ENCODE measurements around the gene OTUB2. TPM values are rescaled to one million over a fixed set of nuclear protein-coding genes. Genes with fewer than 3 reads are reported as not detected.
A peak's percentile ranks its signal among the peaks of the same experiment; 100 is the strongest.
"Not testable (repeated sequence)": the region's sequence is repeated elsewhere in the genome, so short reads cannot be mapped to it uniquely, and the experiment has no call there.

Gene OTUB2
- total RNA-seq, 4 donors from 2014 or later, result 2.1 to 10.3 (median 7.4) TPM

DNA sequence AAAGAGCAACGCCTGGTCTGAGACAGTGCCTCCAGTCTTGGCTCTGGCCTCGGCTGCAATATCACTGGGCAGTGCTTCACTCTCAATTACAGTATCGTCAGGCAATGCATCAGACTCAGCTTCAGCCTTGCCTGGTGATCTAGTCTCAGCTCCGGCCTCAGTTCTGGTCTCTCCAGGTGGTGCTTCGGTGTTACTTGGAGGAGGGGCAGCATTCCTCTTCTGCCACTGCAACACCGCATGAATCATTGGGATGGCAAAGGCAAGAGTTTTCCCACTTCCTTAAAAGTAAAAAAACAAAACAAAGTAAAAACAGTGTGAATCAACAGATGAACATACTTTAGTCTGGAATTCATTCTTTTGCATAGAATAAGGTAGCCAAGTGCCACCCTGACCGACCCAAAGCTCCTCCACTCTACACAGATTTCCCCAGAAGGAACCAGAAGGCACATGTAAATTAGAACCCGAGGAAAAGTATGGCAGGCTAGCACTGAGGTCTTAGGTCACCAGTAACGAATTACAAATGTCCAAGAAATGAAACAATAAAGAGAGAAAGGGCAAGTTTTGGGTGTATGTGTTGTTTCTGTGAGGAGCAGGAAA, 36.3 kb downstream of the OTUB2 start:
- peaks cover 26 to 54% (median 35%) of the 10 kb centered on the region in 3 donors for H3K36me3 ChIP-seq
- no peak for DNase-seq

DNA sequence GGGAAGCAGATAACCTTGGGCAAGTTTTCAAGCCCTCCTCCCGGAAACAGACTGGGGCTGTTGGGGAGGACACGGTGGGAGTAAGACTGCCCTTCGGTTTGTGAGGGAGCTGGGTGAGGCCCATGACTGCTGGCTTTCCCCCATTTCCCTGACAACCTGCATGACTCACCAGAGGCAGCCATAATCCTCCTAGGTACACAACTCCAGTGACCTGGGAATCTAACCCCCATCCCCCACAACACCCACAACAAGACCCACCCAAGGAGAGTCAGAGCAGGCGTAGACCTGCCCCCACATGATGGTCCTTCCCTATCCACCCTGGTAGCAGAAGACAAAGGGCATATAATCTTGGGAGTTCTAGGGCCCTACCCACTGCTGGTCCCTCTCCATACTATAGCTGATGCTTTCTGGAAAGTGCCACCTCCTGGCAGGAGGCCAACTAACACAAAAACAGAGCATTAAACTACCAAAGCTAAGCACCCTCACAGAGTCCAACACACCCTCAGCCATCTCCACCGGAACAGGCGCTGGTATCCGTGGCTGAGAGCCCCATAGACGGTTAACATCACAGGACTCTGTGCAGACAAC, 40.0 kb downstream of the OTUB2 start:
- Histone ChIP-seq H3K9me3 (no peaks in the 10 kb centered on the region), H3K4me1 (peaks cover 15 to 53% (median 31%) of the 10 kb centered on the region in 3 donors), H3K27me3 (no peaks in the 10 kb centered on the region), H3K36me3 (peaks cover 14 to 17% (median 14%) of the 10 kb centered on the region in 3 donors), H3K27ac (peak overlapping the region; percentile 74 to 83 (median 76)), H3K4me3 (peak overlapping the region in 1 of 4 donors; percentile 13)
- DNase-seq, result no peak
- TF ChIP-seq, protein P1, sequence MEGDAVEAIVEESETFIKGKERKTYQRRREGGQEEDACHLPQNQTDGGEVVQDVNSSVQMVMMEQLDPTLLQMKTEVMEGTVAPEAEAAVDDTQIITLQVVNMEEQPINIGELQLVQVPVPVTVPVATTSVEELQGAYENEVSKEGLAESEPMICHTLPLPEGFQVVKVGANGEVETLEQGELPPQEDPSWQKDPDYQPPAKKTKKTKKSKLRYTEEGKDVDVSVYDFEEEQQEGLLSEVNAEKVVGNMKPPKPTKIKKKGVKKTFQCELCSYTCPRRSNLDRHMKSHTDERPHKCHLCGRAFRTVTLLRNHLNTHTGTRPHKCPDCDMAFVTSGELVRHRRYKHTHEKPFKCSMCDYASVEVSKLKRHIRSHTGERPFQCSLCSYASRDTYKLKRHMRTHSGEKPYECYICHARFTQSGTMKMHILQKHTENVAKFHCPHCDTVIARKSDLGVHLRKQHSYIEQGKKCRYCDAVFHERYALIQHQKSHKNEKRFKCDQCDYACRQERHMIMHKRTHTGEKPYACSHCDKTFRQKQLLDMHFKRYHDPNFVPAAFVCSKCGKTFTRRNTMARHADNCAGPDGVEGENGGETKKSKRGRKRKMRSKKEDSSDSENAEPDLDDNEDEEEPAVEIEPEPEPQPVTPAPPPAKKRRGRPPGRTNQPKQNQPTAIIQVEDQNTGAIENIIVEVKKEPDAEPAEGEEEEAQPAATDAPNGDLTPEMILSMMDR (IDR thresholded peaks at IDR 0.05), result no peak
- TF ChIP-seq POLR2A (IDR thresholded peaks at IDR 0.05), result no peak
- 36 to 48% methylated on average over 3 to 4 of the region's 8 CpGs for WGBS, 2 donors
- intact Hi-C loops (cut with DNase I), result no loop called here

More for the DNA sequence above, 36.3 kb downstream of the OTUB2 start:
- peaks cover 15 to 59% (median 31%) of the 10 kb centered on the region in 3 donors for H3K4me1 ChIP-seq
- H3K4me3 ChIP-seq, result no peak overlapping the region
- intact Hi-C loops (cut with DNase I), result no loop called here
- TF ChIP-seq POLR2A (IDR thresholded peaks at IDR 0.05), result no peak
- TF ChIP-seq, protein P1 (IDR thresholded peaks at IDR 0.05), result no peak
- 67 to 71% methylated on average over 5 to 8 of the region's 9 CpGs for WGBS, 2 donors
- H3K27me3 ChIP-seq, result no peaks in the 10 kb centered on the region
- no peak overlapping the region for H3K27ac ChIP-seq
- no peaks in the 10 kb centered on the region for H3K9me3 ChIP-seq

DNA sequence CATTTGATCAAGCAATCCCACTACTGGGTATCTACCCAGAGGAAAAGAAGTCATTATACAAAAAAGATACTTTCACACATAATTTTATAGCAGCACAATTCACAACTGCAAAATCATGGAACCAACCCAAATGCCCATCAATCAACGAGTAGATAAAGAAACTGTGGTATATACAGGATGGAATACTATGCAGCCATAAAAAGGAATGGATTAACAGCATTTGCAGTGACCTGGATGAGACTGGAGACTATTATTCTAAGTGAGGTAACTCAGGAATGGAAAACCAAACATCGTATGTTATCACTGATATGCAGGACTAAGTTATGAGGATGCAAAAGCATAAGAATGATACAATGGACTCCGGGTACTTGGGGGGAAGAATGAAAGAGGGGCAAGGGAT, 45.9 kb downstream of the OTUB2 start:
- H3K4me3 ChIP-seq; H3K9me3 ChIP-seq; H3K27ac ChIP-seq; intact Hi-C loops (cut with DNase I); H3K27me3 ChIP-seq; DNase-seq: not testable (repeated sequence)
- peaks cover 0 to 28% (median 11%) of the 10 kb centered on the region in 3 donors for H3K4me1 ChIP-seq
- H3K36me3 ChIP-seq, result peaks cover 0 to 27% (median 0%) of the 10 kb centered on the region in 3 donors
- 90 to 95% methylated on average over 3 of the region's 3 CpGs for WGBS, 2 donors

DNA sequence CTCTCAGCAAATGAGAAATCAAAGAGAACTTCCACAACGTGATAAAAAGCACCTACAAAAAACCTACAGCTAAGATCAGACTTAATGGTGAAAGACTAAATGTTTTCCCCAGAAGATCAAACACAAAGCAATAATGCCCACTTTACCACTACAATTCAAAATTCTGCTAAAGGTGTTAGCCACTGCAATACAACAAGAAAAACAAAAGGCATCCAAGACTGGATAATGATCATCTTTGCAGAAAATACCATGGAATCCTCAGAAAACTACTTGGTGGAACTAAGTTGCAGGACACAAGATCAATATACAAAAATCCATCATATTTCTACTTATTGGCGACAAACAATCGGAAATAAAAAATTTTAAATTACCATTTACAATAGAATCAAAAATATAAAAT, 48.4 kb downstream of the OTUB2 start:
- Histone ChIP-seq H3K36me3 (peaks cover 0 to 44% (median 3%) of the 10 kb centered on the region in 3 donors), H3K4me3 (no peak overlapping the region), H3K27me3 (no peaks in the 10 kb centered on the region), H3K4me1 (peaks cover 13 to 48% (median 33%) of the 10 kb centered on the region in 3 donors), H3K9me3 (peaks cover 0 to 8% (median 6%) of the 10 kb centered on the region in 3 donors), H3K27ac (no peak overlapping the region)
- 92 to 95% methylated on average over 3 of the region's 3 CpGs for WGBS, 2 donors
- TF ChIP-seq, protein P1 (IDR thresholded peaks at IDR 0.05), result no peak
- no peak for TF ChIP-seq POLR2A (IDR thresholded peaks at IDR 0.05)
- DNase-seq, result no peak
- intact Hi-C loops (cut with DNase I), result no loop called here

DNA sequence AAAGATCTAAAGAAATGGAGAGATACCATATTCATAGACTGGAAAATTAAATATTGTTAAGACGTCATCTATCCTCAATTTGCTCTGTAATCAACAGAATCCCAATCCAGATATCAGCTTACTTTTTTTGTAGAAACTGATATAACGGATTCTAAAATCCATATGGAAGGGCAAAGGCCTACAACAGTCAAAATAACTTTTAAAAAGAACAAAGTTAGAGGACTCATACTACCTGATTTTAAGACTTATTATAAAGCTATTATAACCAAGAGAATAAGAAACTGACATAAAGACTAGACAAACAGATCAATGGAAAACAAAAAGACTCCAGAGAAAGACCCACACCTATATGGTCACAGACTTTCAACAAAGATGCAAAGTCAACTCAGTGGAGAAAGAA, 48.9 kb downstream of the OTUB2 start:
- no peak for DNase-seq
- Histone ChIP-seq H3K27ac (no peak overlapping the region), H3K9me3 (peaks cover 0 to 8% (median 6%) of the 10 kb centered on the region in 3 donors), H3K4me3 (peak overlapping the region in 1 of 4 donors; percentile 46), H3K27me3 (no peaks in the 10 kb centered on the region), H3K4me1 (peaks cover 17 to 53% (median 37%) of the 10 kb centered on the region in 3 donors), H3K36me3 (peaks cover 0 to 44% (median 3%) of the 10 kb centered on the region in 3 donors)
- no peak for TF ChIP-seq POLR2A (IDR thresholded peaks at IDR 0.05)
- TF ChIP-seq, protein P1 (IDR thresholded peaks at IDR 0.05), result no peak
- WGBS, 2 donors, result 91% methylated on average over 2 of the region's 2 CpGs
- intact Hi-C loops (cut with DNase I), result no loop called here

Data from esophagus squamous epithelium (tissue), 5 donors.